ENCODE results near the gene BFSP1.

DNA sequence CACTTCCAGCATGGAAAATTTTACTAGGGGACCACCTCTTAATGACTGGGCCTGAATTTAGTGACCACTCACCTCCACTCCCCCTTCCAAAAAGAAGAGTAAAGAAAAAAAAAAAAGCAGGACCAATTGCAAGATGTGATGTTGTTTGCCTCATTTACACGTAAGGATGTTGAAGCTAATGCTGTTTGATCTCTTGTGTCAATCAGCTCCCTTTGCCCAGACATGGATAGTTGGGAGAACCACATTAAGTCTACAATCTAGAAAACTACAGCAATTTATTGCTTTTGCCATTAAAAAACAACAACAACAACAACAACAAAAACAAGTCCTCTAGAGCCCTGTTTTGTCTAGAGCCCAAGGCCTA is 27.7 kb upstream of the BFSP1 start:
- TF ChIP-seq, protein P1, sequence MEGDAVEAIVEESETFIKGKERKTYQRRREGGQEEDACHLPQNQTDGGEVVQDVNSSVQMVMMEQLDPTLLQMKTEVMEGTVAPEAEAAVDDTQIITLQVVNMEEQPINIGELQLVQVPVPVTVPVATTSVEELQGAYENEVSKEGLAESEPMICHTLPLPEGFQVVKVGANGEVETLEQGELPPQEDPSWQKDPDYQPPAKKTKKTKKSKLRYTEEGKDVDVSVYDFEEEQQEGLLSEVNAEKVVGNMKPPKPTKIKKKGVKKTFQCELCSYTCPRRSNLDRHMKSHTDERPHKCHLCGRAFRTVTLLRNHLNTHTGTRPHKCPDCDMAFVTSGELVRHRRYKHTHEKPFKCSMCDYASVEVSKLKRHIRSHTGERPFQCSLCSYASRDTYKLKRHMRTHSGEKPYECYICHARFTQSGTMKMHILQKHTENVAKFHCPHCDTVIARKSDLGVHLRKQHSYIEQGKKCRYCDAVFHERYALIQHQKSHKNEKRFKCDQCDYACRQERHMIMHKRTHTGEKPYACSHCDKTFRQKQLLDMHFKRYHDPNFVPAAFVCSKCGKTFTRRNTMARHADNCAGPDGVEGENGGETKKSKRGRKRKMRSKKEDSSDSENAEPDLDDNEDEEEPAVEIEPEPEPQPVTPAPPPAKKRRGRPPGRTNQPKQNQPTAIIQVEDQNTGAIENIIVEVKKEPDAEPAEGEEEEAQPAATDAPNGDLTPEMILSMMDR (IDR thresholded peaks at IDR 0.05): no peak
- no peak for TF ChIP-seq ZFX (IDR thresholded peaks at IDR 0.05; ENCODE audit: borderline replicate concordance)

All from 22Rv1 (cell line).